Mucosa of gallbladder (tissue), 1 donor: Measurements from ENCODE around the gene ELAVL3. TPM values are rescaled to one million over a fixed set of nuclear protein-coding genes. Genes with fewer than 3 reads are reported as not detected.
"Not testable (repeated sequence)": the region's sequence is repeated elsewhere in the genome, so short reads cannot be mapped to it uniquely, and the experiment has no call there.

Experiments
- DNase-seq: peaks from one replicate; pipeline ENCODE4 v3.0.0-alpha.2; 2020; ENCODE audit warnings: low spot score
- total RNA-seq: library from RNA; stranded (reverse); gene quantifications from one replicate; pipeline ENCODE4 v1.2.1, GENCODE V29; 2021
- donor health status: DM: no; HTN: no; CAD: no.

The ELAVL3 gene
- total RNA-seq, 1 donor from 2014 or later = 0.20 TPM

- not testable (repeated sequence) for DNase-seq
Observed at GRCh38 chr19:11406703-11407236, 74.1 kb downstream of the ELAVL3 start.

GRCh38 chr19:11405846-11406643 is 74.8 kb downstream of the ELAVL3 start:
- no peak for DNase-seq

GRCh38 chr19:11404588-11405222 is 76.1 kb downstream of the ELAVL3 start:
- DNase-seq = no peak

- no peak for DNase-seq
Observed at GRCh38 chr19:11401808-11402543, 78.9 kb downstream of the ELAVL3 start.

Other genes starting within 250 kb of the ELAVL3 start
- gene ANGPTL8, start 241.4 kb downstream of the ELAVL3 start, total RNA-seq = 0.95 TPM
- 102 TPM for gene DOCK6, start 218.5 kb downstream of the ELAVL3 start, total RNA-seq
- gene TSPAN16, start 184.9 kb downstream of the ELAVL3 start, total RNA-seq = not detected
- gene RAB3D, start 141.4 kb downstream of the ELAVL3 start, total RNA-seq = 41.9 TPM
- gene TMEM205, start 134.8 kb downstream of the ELAVL3 start, total RNA-seq = 136 TPM
- gene CCDC159, start 134.5 kb downstream of the ELAVL3 start, total RNA-seq = 66.1 TPM
- 34.2 TPM for gene PLPPR2, start 125.6 kb downstream of the ELAVL3 start, total RNA-seq
- gene SWSAP1, start 106.4 kb downstream of the ELAVL3 start, total RNA-seq = 4.9 TPM
- 17.8 TPM for gene EPOR, start 96.7 kb downstream of the ELAVL3 start, total RNA-seq
- 72.0 TPM for gene RGL3, start 61.7 kb downstream of the ELAVL3 start, total RNA-seq
- 1.4 TPM for gene ODAD3, start 45.9 kb downstream of the ELAVL3 start, total RNA-seq
- gene PRKCSH, start 45.4 kb downstream of the ELAVL3 start, total RNA-seq = 357 TPM
- gene ZNF653, start 24.8 kb upstream of the ELAVL3 start, total RNA-seq = 13.8 TPM
- gene ECSIT, start 48.1 kb upstream of the ELAVL3 start, total RNA-seq = 52.9 TPM
- 1,051 TPM for gene CNN1, start 57.8 kb upstream of the ELAVL3 start, total RNA-seq
- 53.8 TPM for gene ELOF1, start 78.2 kb upstream of the ELAVL3 start, total RNA-seq
- 18.0 TPM for gene ACP5, start 96.6 kb upstream of the ELAVL3 start, total RNA-seq
- 13.9 TPM for gene ZNF627, start 116.4 kb upstream of the ELAVL3 start, total RNA-seq